Breast epithelium (tissue), 4 donors: ENCODE results near the gene DGCR8. TPM values are rescaled to one million over a fixed set of nuclear protein-coding genes. Genes with fewer than 3 reads are reported as not detected.

Source experiments
- DNase-seq, 2 donors: peaks; one replicate each; pipeline ENCODE4 v3.0.0-alpha.2; 2019; ENCODE audit warnings: low spot score in 2 of 2
- H3K27ac ChIP-seq, 2 donors: fragments of 200-600 bp; sonication (generic) in 1 of 2; one replicate each; pipeline ENCODE4 v1.5.1; 2016 to 2019; ENCODE audit warnings: mild to moderate bottlenecking in 1 of 2
- H3K27me3 ChIP-seq, 2 donors: fragments of 200-600 bp; sonication (generic) in 1 of 2; one replicate each; pipeline versions ENCODE4 v1.5.1 to v1.6.0; 2017 to 2019; ENCODE audit warnings: control low read depth in 1 of 2, mild to moderate bottlenecking in 1 of 2
- H3K36me3 ChIP-seq: fragments of 200-600 bp; one replicate; pipeline ENCODE4 v1.5.1; 2019
- H3K4me1 ChIP-seq, 2 donors: fragments of 200-600 bp; sonication (generic); one replicate each; pipeline ENCODE4 v1.5.1; 2016 to 2019; ENCODE audit warnings: control low read depth in 1 of 2
- H3K4me3 ChIP-seq, 3 donors: fragments of 200-600 bp; sonication (generic); 1 replicate in 2 of 3; 2 replicates in 1 of 3; pipeline ENCODE4 v1.5.1; 2016 to 2019; ENCODE audit warnings: mild to moderate bottlenecking in 3 of 3, moderate library complexity in 2 of 3
- H3K9me3 ChIP-seq, 2 donors: fragments of 200-600 bp; sonication (generic) in 1 of 2; one replicate each; pipeline ENCODE4 v1.5.1; 2016 to 2019; ENCODE audit warnings: control low read depth in 1 of 2
- POLR2A ChIP-seq: fragments of 450-650 bp; IDR thresholded peaks from one replicate; pipeline ENCODE4 v1.6.1; 2016; ENCODE audit warnings: antibody characterized with exemption, mild to moderate bottlenecking, moderate library complexity
- POLR2AphosphoS5 ChIP-seq, 3 donors: sonication (generic); formaldehyde crosslinking; IDR thresholded peaks; one replicate each; pipeline ENCODE4 v1.6.1; 2017; ENCODE audit warnings: antibody characterized with exemption in 3 of 3
- intact Hi-C: fragments of 100-400 bp; cut with DNase I; formaldehyde crosslinking; loops from one replicate; pipeline ENCODE4 v1.15.1; 2023; ENCODE audit warnings: low total_unique reads
- total RNA-seq, 3 donors: library from RNA; depleted of rRNA; stranded (reverse); fragments of >200 nt; gene quantifications; one replicate each; pipeline ENCODE4 v1.1.0, GENCODE V29; 2016
- TF ChIP-seq, protein P1 (sequence below), 3 donors: fragments of 450-650 bp; IDR thresholded peaks; one replicate each; pipeline ENCODE4 v1.5.1; 2016 to 2017; ENCODE audit warnings: antibody characterized with exemption in 3 of 3, mild to moderate bottlenecking in 3 of 3, moderate library complexity in 3 of 3

DGCR8 gene
- total RNA-seq, 3 donors from 2014 or later, result 18.4 to 34.7 (median 29.0) TPM

DNA sequence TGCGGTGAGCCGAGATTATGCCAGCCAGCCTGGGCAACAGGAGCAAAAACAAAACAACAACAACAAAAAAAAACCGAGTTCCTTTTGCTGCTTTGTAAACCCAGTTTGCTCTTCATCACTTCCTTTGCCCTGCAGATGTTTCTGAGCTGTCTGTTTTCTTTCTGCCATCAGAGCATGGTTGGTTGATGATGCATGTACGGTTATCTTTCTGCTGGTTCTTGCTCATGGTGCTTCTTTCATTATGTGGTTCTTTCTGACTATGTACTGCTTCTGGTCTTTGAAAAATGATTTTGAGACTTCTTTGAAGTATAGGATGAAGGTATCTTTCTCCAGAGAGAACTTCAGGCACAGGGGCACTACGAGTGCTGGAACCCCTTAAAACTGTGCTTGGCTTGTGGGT is 45.9 kb upstream of the DGCR8 start:
- Histone ChIP-seq H3K4me3 (no peak overlapping the region), H3K27ac (no peak overlapping the region), H3K9me3 (no peaks in the 10 kb centered on the region), H3K36me3 (no peaks in the 10 kb centered on the region), H3K27me3 (no peaks in the 10 kb centered on the region), H3K4me1 (peaks cover 0 to 5% of the 10 kb centered on the region in 2 donors)
- TF ChIP-seq POLR2AphosphoS5 (IDR thresholded peaks at IDR 0.05), result no peak
- no peak for TF ChIP-seq POLR2A
- TF ChIP-seq, protein P1, sequence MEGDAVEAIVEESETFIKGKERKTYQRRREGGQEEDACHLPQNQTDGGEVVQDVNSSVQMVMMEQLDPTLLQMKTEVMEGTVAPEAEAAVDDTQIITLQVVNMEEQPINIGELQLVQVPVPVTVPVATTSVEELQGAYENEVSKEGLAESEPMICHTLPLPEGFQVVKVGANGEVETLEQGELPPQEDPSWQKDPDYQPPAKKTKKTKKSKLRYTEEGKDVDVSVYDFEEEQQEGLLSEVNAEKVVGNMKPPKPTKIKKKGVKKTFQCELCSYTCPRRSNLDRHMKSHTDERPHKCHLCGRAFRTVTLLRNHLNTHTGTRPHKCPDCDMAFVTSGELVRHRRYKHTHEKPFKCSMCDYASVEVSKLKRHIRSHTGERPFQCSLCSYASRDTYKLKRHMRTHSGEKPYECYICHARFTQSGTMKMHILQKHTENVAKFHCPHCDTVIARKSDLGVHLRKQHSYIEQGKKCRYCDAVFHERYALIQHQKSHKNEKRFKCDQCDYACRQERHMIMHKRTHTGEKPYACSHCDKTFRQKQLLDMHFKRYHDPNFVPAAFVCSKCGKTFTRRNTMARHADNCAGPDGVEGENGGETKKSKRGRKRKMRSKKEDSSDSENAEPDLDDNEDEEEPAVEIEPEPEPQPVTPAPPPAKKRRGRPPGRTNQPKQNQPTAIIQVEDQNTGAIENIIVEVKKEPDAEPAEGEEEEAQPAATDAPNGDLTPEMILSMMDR (IDR thresholded peaks at IDR 0.05), result no peak
- no peak for DNase-seq
- intact Hi-C loops, result no loop called here

DNA sequence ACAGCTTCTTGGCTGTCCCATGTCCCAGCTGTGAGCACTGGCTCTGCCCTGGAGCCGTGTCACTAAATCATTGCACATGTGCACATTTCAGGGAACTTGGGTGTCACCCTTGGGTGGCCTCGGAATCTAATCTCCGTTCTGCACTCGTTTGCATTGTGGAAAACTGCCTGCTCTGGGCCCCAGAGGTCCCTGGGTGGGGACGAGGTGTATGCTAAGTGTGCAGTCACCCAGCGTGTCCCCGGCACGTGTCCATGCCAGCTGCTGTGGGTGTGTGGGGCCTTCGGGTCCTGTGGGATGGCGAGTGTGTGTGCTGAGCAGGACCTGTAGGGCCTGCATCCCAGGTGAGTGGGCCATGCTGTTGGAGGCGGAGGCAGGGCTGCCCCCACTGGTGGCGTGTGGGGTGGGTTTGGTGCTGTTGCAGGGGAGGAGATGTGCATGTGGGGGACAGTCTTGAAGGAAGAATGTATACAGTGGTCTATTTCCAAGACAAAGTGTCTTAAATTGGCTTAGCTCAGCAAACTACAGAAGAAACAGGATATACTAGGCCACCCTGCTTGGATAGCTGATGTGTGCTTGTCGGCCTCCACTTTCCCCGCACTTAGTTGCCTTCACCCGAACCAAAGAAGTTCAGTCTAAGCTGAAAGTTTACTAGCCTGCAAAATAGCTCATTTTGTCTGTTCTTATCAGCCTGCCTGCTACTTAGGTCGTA is 44.5 kb upstream of the DGCR8 start:
- Histone ChIP-seq H3K4me3 (no peak overlapping the region), H3K36me3 (no peaks in the 10 kb centered on the region), H3K27me3 (no peaks in the 10 kb centered on the region), H3K27ac (no peak overlapping the region), H3K9me3 (no peaks in the 10 kb centered on the region), H3K4me1 (peaks cover 0 to 4% of the 10 kb centered on the region in 2 donors)
- intact Hi-C loops, result no loop called here
- TF ChIP-seq POLR2AphosphoS5 (IDR thresholded peaks at IDR 0.05) (no peak), POLR2A (no peak)
- TF ChIP-seq, protein P1 (IDR thresholded peaks at IDR 0.05), result no peak
- DNase-seq, result no peak

DNA sequence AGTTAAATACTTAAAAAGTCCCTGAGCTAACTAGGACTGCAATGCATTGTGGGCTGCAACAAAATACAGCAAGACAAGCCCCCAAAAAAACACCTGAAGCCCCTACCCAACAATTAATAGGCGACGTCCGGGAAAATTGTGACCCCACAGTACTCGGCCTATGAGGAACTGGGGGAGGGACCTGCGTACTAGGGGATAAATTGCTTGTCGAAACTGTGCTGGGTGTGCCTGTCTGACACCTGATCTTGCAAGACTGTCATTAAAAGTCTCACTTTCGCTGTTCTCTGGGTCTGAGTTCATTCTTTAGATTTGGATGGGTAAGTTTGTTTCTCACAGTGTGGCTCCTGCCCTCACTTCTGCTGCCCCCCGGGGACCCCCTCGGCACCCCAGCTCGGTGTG is 44.0 kb upstream of the DGCR8 start:
- intact Hi-C loops, result no loop called here
- DNase-seq, result no peak
- H3K4me3 ChIP-seq, result no peak overlapping the region
- H3K27me3 ChIP-seq, result no peaks in the 10 kb centered on the region
- no peak for TF ChIP-seq POLR2A
- TF ChIP-seq POLR2AphosphoS5 (IDR thresholded peaks at IDR 0.05), result no peak
- TF ChIP-seq, protein P1 (IDR thresholded peaks at IDR 0.05), result no peak
- no peak overlapping the region for H3K27ac ChIP-seq
- peaks cover 0 to 4% of the 10 kb centered on the region in 2 donors for H3K4me1 ChIP-seq
- H3K36me3 ChIP-seq, result no peaks in the 10 kb centered on the region
- no peaks in the 10 kb centered on the region for H3K9me3 ChIP-seq

- no peak overlapping the region for H3K4me3 ChIP-seq
- no peaks in the 10 kb centered on the region for H3K9me3 ChIP-seq
- TF ChIP-seq POLR2A, result no peak
- TF ChIP-seq, protein P1 (IDR thresholded peaks at IDR 0.05), result no peak
- TF ChIP-seq POLR2AphosphoS5 (IDR thresholded peaks at IDR 0.05), result no peak
- peaks cover 0 to 4% of the 10 kb centered on the region in 2 donors for H3K4me1 ChIP-seq
- no peaks in the 10 kb centered on the region for H3K36me3 ChIP-seq
- intact Hi-C loops, result no loop called here
- DNase-seq, result no peak
- H3K27me3 ChIP-seq, result no peaks in the 10 kb centered on the region
- no peak overlapping the region for H3K27ac ChIP-seq
Observed at GRCh38 chr22:20036535-20037392, 43.3 kb upstream of the DGCR8 start.

DNA sequence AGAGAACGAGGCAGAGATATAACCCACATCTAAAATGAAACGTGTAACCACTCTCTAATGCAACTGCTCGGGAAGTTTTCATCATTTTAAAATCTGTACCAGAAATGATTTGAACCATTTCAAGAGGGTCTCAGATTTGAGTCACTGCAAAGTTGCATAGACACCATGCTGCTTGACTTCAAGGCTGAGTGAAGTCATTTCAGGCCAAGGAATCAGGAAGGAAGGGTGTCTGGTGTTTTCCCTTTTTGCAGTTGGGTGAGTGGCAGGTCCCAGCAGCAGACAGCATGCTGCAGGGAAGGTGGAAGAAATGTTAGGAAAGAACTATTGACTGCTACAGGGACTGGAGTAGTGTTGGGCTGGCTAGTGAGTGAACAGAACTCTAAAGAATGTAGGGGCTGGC is 42.6 kb upstream of the DGCR8 start:
- Histone ChIP-seq H3K4me1 (peaks cover 0 to 4% of the 10 kb centered on the region in 2 donors), H3K4me3 (no peak overlapping the region), H3K36me3 (no peaks in the 10 kb centered on the region), H3K9me3 (no peaks in the 10 kb centered on the region), H3K27ac (no peak overlapping the region), H3K27me3 (no peaks in the 10 kb centered on the region)
- DNase-seq, result no peak
- TF ChIP-seq, protein P1 (IDR thresholded peaks at IDR 0.05), result no peak
- TF ChIP-seq POLR2A (no peak), POLR2AphosphoS5 (IDR thresholded peaks at IDR 0.05) (no peak)
- intact Hi-C loops, result no loop called here
